SHP77 (cell line): Measurements from ENCODE around the gene MOB3B.

Experiments
- DNase-seq, 2 experiments: peaks; one replicate each; lab custom pipeline; 2025; lab: John Stamatoyannopoulos, UW

The MOB3B gene

DNA sequence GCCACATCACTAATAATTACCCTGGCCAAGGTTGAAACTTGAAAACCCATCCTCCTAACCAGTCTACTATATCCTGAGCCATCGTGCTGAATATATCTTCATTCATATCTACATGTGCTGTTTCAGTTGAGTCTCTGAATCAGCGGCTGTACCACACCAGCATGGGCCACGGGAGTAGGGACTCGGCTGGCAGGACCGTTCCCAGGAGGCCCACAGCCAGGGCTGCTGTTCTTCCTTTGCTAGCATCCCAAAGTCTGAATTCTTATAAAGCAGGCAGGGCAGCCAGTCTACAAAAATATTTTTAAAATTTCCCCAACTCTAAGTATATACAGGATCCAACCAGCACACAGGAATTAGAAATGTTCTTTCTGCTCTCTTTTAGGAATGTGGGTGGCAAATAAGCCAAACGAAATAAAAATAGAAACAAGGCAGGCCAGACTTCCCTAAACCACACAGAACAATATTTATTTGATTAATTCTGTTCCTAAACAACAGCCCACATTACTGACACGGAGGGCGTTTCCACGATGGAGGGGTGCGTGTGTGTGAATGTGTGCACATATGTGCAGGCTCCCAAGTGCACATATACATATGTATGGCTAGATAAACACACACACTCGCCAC lies 189.8 kb downstream of the MOB3B start:
- DNase-seq = no peak

DNA sequence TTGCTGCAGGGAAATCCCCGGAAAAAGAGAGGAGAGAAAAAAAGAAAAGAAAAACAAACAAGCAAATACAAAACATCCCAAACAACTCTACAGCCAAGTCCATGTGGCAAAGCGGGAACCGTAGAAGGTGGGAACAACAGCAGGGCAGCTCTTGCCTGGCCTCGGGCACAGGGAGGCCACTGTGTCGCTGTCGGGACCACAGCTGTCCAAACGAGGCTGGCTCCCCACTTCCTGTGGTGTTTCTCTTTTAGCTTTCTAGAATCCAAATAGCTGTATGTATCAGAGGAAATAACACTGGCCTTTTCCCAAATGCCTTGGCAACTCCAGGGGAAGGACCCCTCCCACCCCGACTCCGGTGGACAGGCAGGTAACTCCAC lies 191.1 kb downstream of the MOB3B start:
- no peak for DNase-seq

DNA sequence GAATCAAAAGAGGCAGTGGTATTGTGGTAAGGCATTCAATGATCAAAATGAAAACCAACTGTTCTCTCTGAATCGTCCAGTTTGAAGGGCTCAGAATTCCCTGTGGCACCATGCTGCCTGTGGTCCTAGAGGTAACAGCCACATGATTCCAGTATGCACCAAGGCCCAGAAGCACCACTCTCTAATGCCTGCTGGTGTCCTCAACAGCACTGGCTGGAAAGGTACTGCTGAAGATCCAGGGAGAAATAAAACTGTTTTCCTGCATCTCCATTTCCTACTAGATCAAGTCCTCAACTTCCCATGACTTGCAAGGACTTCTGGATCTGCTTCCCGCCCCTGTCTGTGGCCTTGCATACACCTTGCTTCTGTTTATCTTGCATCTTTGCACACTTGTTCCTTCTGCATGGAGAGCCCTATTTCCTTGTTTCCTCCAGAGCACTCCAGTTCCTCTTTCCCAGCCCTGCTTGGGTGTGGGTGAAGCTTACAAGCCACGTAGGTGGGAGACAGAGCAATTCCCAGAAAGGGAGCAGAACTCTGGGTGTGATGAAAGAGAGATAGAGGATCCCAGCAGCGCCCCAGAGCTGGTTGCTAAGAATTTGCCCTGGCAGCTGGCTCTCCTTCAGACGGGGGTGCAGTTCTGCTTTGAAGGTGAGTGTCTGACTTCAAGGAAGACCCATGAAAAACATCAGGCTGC lies 191.6 kb downstream of the MOB3B start:
- no peak for DNase-seq

DNA sequence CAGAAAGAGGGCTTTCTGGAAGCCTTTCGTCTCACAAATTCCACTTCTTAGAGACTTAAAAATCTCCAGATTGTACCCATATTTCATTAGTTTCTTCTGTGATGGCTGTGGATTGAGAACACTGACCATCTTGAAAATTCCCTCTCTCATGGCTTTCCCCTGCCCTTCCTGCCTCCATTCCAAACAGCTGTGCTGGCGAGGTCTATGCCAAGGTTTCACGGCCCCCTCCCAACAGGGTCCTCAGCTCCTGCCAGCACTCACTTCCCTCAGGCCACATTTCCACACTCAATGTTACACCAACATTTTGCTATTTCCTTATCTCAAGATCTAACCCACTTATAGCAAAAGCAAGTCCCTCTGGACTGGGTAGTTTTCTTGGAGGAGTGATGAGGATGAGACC lies 192.4 kb downstream of the MOB3B start:
- no peak for DNase-seq

DNA sequence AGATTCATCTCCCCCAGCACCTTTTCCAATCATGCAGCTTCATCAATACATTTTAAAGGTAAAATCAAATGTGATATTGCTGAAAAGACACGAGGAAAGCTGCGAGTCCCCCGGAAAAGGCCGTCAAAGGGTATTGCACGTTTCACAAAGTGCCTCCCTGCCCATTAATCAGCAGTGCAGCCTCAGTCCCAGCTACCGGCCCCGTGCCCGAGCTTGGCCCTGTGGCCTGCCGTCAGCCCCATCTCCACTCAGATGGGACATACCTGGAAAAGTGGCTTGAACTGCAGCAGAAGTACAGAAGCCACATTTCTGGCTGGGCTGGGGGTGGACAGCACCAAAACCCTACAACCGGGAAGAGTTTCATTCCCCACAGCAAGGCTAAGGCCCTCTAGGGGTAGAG lies 192.8 kb downstream of the MOB3B start:
- no peak for DNase-seq

DNA sequence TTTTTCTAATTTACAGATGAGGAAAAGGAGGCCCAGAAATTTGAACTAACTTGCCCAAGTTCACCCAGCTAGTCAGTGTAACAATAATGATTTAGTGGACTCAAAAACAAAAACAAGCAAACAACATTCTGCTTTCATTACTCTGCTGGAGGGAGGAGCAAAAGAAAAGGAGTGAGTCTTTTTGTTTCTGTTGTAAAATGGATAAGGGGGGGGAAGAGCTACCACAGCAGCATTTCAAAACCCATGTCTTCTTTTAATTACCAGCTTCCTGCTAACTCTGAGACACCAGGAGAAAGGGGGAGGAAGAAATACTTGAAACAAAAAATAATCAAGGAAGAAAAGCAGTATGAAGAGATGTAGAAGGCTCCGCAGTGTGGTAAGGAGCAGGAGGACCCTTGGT lies 193.5 kb downstream of the MOB3B start:
- no peak for DNase-seq

DNA sequence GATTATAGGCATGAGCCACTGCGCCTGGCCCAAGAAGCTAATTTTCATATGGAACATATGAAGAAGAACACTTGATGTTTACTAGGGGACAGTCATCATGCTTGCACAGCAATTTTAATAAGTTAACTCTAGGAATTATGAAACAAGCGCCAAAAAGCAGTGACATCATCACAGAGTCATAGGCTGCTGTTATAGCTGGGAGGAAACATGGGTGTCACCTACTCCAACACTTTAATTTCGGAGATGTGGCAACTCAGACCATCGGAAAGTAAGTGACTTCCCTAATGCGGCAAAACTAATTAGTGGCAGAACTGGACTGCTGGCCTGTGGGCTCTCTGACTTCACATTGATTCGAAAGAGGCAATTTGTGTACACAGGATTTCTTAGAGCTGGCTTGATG lies 194.5 kb downstream of the MOB3B start:
- no peak for DNase-seq

DNA sequence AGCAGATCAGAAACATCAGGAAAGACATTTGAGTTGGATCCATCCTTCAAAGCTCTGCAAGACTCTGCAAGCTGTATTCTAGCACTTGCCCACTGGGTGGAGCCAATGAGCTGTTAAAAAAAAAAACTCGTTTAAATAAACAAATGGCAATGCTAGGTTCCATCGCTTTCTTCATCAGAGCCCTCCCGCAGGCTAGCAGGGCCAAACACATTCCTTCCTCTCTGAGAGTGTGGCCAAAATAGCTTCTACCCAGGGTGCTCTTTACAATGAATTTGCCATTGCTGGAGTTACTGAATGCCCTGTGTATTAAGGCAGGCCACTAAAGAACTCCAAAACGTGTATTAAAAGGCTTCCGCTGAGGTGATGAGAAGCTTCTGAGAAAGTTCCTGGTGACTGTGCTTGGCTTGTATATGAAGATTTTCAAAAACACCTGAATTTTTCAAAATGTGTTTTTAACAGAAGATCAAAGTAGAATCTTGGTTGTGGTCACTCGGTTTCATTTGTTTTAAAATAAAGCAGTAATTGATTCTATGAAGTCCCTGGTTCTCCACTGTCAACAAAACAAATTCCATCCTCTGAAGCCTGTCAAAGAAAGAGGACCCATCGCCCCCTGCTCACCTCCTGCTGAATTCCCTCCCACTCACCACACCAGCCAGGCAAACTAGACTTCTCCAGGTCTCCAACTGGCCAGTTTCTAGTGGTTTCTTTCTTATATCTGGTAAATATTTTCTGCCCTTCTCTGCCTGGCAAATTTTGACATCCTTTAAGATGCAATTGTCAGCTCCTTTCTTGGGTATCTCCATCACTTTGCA lies 196.2 kb downstream of the MOB3B start:
- DNase-seq = peak; percentile 44 to 61

DNA sequence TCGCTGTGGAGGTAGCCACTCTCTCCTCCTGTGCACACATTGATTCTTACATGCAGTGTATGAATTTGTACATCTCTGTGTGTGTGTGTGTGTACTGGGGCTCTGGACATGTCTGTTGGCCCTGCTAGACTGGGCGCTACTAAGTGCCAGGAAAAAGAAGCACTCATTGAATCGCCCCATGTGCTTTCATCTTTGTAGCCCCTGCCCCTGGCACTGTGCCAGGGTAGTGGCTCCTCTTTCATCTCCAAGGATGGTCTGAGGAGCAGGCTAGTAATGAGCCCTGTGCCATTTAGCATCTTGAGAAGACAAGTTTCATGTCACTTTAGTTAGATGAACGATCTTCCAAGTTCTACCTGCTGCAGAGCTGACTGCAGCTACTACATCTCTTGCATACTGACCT lies 198.2 kb downstream of the MOB3B start:
- DNase-seq = no peak

DNA sequence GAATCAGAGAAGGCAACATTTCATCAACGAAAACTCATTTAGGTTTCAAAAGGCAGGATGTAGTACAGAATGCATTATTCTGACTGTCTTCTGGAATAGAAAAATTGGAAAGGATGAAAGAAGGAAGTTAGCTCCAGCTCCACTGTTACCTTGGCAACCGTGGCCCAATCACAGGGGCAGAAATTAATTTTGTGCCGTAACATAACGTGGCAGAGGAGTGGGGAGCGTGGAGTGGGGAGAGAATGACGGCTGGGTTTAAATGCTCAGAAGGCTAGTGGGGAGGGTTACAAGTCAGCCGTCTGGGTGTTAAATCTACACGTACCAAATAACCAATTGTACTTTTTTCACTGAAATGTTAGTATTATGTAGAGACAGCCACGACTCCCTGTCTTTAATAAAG lies 200.3 kb downstream of the MOB3B start:
- no peak for DNase-seq

DNA sequence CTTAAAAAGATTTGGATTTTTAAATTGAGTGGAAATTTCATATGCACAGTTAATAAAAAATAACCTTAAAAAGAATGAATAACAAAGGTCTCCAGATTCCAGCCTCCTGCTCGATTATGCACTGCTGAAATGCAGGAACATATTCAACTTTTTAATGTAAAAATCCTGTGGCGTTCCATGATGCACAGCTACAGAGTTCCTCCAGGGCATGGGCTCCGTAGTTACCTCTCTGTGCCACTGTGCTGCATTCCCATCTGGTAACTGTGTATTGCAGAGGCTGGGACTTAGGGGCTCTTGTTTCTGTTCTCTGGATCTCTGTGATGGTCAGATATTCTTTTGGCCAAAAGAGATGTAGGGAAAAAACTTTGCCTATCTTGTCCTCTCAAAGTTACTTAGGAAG lies 201.1 kb downstream of the MOB3B start:
- no peak for DNase-seq

DNA sequence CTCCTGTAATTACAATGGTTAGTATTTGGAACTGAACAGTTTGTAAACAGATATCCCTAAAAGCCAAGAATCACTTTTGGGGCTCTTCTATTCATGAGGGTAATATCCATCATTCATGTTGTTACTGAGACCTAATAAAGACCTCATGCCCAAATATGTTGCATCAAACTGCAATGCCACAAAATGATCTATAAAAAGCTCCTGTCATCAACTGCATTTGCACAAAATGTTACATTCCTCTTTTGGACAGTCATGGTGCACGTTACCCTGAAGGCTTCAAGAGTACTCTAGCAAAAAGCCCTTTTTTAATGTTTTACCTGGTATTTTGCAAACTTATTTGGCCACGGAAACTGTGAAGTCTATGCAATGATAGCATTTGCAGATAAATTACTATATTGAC lies 218.4 kb downstream of the MOB3B start:
- no peak for DNase-seq

DNA sequence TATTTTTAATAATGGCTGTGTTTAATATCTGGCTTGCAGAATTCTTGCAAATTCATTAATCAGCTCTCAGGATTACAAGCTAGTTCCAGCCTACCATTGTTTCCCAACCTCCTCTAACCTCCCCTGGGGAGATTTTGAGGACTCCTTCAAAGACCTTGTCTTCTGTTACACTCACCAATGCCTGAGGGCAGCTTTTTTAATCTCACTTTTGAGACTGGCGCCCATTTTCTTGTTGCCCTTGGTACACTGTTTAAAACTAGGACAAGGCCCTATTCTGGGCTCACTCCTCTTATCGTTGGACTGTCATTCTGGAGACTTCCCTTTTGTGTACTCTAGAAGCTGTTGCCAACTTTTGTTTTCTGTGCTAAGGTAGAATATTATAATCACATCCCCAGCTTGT lies 219.0 kb downstream of the MOB3B start:
- no peak for DNase-seq

DNA sequence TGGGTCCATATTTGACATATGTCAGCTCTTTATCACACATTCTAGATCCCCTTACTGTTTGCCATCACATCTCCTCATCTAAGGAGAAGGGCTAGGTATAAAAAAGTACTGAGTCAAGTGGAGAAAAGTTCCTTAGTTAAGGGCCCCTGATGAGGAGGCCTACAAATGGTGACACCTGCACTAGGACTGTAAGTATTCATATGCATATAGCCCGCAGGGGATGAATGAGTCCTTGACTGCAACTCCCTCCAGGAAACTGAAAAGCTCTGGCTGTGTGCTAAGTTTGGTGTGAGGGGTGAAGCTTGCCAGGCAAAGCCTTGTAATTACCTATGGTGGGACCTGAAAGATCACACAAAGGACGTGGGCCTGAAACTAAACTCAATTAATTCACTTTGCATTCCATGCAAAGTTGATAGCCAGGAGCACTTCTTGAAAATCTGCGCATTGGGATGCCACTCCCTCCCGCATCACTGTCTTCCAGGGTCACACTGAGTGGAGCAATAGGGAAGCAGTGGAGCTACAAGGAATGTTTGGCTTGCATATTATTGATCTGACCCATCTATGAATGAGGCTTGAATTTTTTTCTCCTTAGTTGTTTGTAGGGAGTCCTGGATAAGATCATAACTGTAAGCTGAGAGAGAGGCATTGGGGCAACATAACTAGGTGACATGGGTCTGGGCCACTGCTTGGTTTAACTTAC lies 220.8 kb downstream of the MOB3B start:
- DNase-seq = no peak

DNA sequence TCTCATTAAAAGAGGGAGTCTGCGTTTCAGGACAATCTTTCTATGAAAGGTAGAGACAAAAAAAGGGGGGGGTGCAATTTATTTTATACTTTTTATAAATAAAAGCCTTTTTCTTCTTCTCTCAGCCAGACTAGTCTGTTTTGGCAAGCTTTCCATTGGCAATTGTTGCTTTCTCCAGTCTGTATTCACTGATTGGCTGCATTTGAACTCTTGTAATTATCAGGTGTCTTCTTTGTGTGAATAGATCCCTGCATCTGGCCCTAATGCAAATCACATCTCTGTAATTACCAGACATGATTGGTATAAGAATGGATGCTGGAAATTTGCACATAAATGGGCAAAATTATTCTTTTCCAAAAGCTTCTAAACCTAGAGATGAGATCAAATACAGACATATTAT lies 225.1 kb downstream of the MOB3B start:
- no peak for DNase-seq

DNA sequence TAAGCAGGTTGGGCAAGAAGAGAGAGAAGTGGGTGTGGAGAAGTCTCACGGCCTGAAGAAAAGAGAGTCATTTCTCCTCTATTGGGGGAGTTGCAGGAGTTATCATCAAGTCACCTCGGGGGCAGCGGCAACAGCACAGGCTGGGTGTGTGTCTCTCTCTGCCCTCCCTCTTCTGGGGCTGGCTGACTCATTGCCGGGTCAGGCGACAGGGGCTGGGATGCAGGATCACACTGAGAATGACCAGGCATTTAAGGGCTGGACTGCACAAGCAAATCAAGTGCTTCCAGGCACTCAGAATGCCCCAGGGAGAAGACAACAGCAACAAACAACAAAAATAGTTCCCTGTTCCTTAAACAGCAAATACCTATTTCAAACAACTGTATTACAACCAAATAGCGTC lies 226.4 kb downstream of the MOB3B start:
- no peak for DNase-seq

DNA sequence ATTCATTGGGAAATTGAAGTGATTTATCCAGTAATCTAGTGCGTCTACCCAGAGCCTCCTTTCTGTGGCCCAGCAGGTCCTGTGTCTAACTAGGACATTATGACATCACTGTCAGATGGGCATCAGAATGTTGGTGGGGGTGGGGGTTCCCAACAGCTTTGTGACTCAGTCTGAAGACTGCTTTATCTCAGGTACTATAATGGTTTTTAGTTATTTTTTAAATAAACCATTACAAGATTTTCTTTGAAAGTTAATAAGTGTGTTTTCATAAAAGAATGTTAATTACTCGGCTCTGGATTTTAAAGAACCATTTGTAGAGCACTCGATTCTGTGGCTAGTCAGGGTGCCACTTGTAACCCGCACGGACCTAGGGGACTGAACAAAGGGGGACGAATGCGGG lies 232.6 kb downstream of the MOB3B start, which contains the start of gene EQTN:
EQTN (minus strand) TSS at position 101 of the 400 bp plus-strand sequence; CDS start at position 6, 95 bp downstream.
- DNase-seq = no peak

DNA sequence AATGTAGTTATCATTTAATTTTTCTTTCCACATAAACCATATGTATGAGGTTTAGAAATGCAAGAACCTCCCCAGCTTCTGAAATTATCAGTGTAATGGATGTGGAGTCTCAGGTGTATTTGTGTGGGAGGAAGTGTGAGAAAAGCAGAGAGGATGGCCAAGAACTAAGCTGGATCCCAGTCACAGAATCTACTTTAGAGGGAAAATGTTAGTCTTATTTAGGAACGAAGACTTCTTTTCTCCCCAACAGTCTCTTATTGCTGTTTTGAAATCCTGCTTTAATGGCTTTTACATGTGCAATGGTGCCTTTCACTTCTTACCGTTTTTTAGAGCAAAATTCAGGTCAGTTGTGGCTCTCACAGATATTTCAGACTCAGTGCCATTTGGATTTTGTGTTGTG lies 235.6 kb downstream of the MOB3B start:
- no peak for DNase-seq

DNA sequence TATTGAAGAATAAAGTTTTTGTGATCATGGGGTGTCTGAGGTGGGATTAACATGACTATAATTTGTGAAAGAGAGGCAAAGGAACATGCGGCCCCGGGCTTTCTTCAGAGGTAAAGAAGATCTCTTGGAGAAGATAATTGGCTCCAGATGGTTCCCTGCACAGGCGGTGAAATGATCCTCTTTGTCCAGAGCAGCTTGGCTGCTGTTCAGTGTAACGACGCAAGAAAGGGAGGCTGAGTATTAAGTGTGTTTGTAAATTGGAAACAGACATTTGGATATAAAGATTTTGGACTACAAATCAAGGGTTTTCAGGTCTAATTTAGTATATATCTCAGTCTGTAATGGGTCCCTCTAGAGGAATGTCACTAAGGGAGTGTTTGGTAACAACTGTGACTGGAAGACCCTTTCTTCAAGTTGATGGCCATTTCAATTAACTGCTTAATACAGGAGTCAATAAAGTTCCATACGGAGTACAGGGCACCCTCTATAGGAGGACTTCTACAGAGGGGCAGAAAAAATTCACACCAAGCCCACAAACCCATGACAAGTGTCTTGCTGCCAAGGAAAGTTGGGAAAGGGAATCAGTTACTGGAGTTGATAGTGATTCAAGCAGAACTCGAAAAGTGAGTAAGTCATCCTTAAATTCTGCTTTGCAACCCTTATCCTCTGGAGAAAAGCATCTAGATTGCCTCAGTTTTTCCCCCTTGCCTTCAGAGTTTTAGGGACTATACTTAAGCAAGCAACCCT lies 236.8 kb downstream of the MOB3B start:
- no peak for DNase-seq

DNA sequence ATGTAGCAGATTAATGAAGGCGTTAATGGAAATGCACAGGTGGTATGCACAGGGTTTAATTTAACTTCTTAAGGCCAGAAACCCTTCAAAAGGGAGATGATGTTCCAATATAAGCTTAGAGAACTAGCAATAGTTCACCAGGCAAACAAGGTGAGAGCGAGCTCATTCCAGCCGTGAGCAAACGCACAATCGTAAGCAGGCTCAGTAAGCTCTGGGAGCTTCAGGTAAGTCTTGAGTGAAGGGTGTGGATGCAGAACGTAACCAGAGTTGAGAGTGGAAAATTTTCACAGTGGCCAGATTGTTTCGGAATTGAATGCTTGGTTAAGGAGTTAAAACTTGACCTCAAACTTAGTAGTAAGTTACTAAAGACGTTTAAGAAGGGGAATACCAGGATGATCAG lies 238.3 kb downstream of the MOB3B start:
- no peak for DNase-seq

DNA sequence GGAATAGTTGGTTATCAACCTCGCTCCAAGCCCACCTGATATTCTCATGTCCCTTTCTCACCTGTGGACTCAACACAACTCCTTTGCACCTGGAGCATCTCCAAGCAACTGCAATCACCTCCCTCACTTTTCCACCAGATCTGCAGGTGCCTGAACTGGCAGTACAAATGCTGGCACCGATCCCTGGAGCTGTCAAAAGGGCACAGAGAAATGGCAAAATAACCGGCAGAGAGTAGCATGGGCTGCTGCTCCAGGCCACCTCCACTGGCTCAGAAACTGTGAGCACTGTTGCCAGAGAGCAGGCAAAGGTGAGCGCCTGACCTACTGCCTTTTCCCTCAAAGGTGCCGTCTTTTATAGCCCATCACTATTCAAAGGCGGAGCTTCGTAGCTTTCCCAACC lies 247.3 kb downstream of the MOB3B start:
- DNase-seq = no peak

DNA sequence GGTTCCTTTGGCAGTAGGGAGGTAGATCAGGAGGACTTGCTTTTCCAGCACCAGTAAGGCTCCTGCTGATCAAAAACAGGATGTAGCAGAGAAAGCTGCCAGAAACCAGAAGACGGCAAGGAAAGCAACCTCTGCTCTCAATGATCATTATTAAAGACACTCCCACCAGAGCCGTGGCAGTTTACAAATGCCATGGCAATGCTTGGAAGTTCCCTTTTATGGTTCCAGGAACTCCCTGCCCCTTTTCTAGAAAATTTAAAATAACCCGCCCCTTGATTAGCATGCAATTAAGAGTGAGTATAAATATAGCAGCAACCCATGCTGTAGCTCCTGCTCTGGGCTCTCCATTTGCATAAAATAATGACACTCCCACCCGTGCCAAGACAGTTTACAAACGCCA lies 248.8 kb downstream of the MOB3B start:
- no peak for DNase-seq
